ENCODE results near the gene TULP4. TPM values are rescaled to one million over a fixed set of nuclear protein-coding genes. Genes with fewer than 3 reads are reported as not detected.
"Not testable (repeated sequence)": the region's sequence is repeated elsewhere in the genome, so short reads cannot be mapped to it uniquely, and the experiment has no call there.

TULP4 gene
- total RNA-seq, 4 donors from 2014 or later: 59.8 to 99.2 (median 88.6) TPM

DNA sequence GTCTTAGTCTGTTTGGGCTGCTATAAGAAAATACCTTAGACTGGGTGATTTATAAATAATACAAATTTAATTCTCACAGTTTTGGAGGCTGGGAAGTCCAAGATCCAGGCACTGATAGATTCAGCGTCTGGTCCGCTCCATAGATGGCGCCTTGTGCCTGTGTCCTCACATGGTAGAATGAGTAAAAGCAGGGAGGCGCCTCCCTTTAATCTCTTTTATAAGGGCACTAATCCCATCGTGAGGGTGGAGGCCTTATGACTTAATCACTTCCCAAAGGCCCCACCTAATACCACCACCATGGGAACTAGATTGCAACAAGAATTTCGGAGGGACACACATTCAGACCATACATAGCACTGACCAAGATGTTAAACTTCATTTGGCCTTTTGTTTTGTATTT, 156.4 kb downstream of the TULP4 start:
- Histone ChIP-seq H3K4me1 (peaks cover 0 to 3% of the 10 kb centered on the region in 2 donors), H3K27me3 (no peaks in the 10 kb centered on the region), H3K9me3 (no peaks in the 10 kb centered on the region), H3K36me3 (no peaks in the 10 kb centered on the region), H3K27ac (no peak overlapping the region), H3K4me3 (no peak overlapping the region)
- intact Hi-C loops (cut with DNase I; ENCODE audit: low total_unique reads) (no loop called here), in situ Hi-C loops (cut with MboI; ENCODE audit: low sequenced_read_pairs in 4 of 4) (no loop called here)
- DNase-seq (no peak), ATAC-seq (no peak)
- TF ChIP-seq, protein P1, sequence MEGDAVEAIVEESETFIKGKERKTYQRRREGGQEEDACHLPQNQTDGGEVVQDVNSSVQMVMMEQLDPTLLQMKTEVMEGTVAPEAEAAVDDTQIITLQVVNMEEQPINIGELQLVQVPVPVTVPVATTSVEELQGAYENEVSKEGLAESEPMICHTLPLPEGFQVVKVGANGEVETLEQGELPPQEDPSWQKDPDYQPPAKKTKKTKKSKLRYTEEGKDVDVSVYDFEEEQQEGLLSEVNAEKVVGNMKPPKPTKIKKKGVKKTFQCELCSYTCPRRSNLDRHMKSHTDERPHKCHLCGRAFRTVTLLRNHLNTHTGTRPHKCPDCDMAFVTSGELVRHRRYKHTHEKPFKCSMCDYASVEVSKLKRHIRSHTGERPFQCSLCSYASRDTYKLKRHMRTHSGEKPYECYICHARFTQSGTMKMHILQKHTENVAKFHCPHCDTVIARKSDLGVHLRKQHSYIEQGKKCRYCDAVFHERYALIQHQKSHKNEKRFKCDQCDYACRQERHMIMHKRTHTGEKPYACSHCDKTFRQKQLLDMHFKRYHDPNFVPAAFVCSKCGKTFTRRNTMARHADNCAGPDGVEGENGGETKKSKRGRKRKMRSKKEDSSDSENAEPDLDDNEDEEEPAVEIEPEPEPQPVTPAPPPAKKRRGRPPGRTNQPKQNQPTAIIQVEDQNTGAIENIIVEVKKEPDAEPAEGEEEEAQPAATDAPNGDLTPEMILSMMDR (IDR thresholded peaks at IDR 0.05 in 4 of 5, conservative IDR thresholded peaks at IDR 0.05 in 1 of 5): no peak
- TF ChIP-seq POLR2A (IDR thresholded peaks at IDR 0.05): no peak

DNA sequence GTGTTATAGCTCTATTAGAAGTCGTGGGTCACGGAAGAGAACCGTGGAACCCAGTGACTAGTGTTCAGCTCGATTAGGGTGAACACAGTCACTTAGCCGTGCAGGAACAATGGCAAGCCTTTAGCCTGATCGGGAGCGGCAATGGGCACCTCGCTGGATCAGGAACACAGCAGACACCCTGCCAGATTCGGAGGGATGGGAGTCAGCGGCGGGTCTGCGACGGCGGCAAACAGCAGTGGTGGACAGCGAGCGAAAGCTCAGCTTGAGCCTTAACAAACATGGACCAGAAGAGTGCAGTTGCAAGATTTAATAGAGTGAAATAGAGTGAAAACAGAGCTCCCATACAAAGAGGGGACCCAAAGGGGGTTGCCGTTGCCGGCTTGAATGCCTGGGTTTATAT, 157.8 kb downstream of the TULP4 start:
- intact Hi-C loops (cut with DNase I; ENCODE audit: low total_unique reads); DNase-seq; in situ Hi-C loops (cut with MboI; ENCODE audit: low sequenced_read_pairs in 4 of 4); H3K36me3 ChIP-seq; H3K4me1 ChIP-seq; H3K27ac ChIP-seq; ATAC-seq; H3K27me3 ChIP-seq; H3K4me3 ChIP-seq; H3K9me3 ChIP-seq: not testable (repeated sequence)

GRCh38 chr6:158471339-158471738, 159.1 kb downstream of the TULP4 start:
- H3K27me3 ChIP-seq: no peaks in the 10 kb centered on the region
- no peaks in the 10 kb centered on the region for H3K9me3 ChIP-seq
- ATAC-seq: no peak
- H3K36me3 ChIP-seq: peaks cover 0 to under 1% of the 10 kb centered on the region in 2 donors
- no peak for DNase-seq
- no peak overlapping the region for H3K27ac ChIP-seq
- no peaks in the 10 kb centered on the region for H3K4me1 ChIP-seq
- intact Hi-C loops (cut with DNase I; ENCODE audit: low total_unique reads): no loop called here
- no peak overlapping the region for H3K4me3 ChIP-seq
- TF ChIP-seq, protein P1 (IDR thresholded peaks at IDR 0.05 in 4 of 5, conservative IDR thresholded peaks at IDR 0.05 in 1 of 5): no peak
- TF ChIP-seq POLR2A (IDR thresholded peaks at IDR 0.05): no peak
- in situ Hi-C loops (cut with MboI; ENCODE audit: low sequenced_read_pairs in 4 of 4): no loop called here

DNA sequence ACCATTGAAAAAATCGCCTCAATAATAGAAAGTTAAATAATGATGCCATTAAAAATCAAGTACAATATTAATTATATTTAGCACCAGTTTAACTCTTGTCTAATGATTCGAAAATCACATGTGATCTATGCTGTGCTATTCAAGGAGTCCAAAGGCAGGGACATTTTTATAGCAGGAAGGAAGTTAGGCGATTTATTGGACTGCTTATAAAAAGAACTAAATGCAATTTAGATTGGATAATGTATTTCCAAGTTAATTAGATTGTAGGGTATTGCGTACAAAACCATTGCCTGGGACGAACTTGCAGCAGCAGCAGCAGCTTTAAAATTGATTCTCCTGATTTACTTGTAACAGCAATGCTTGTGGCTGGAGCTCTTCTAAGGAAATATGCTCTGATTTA, 160.2 kb downstream of the TULP4 start:
- Histone ChIP-seq H3K4me1 (no peaks in the 10 kb centered on the region), H3K9me3 (no peaks in the 10 kb centered on the region), H3K27ac (no peak overlapping the region), H3K27me3 (no peaks in the 10 kb centered on the region), H3K4me3 (no peak overlapping the region), H3K36me3 (peaks cover 0 to 6% of the 10 kb centered on the region in 2 donors)
- intact Hi-C loops (cut with DNase I; ENCODE audit: low total_unique reads): no loop called here
- ATAC-seq (no peak), DNase-seq (no peak)
- TF ChIP-seq, protein P1 (IDR thresholded peaks at IDR 0.05 in 4 of 5, conservative IDR thresholded peaks at IDR 0.05 in 1 of 5): no peak
- TF ChIP-seq POLR2A (IDR thresholded peaks at IDR 0.05): no peak
- in situ Hi-C loops (cut with MboI; ENCODE audit: low sequenced_read_pairs in 4 of 4): no loop called here

DNA sequence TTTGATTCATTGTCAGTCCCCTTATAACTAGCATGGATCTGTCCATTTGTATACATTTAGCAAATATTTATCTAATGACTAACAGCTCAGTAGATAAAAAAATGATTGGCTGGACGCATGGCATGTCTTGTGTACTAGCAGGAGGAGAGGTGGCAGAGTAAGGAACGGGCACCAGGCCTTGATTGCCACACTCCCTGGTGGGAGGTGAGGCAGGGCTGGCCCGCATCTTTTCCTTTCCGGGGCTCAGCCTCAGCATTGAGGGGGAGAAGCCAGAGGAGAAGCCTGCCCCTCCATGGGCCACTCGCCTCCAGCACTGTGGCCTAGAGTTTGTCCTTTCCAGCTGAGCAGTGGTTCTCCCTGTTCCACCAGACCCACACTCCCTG, 162.7 kb downstream of the TULP4 start:
- Histone ChIP-seq H3K27ac (no peak overlapping the region), H3K4me3 (no peak overlapping the region), H3K9me3 (no peaks in the 10 kb centered on the region), H3K4me1 (no peaks in the 10 kb centered on the region), H3K36me3 (peaks cover 0 to 16% of the 10 kb centered on the region in 2 donors), H3K27me3 (no peaks in the 10 kb centered on the region)
- ATAC-seq: no peak
- in situ Hi-C loops (cut with MboI; ENCODE audit: low sequenced_read_pairs in 4 of 4): no loop called here
- TF ChIP-seq, protein P1 (IDR thresholded peaks at IDR 0.05 in 4 of 5, conservative IDR thresholded peaks at IDR 0.05 in 1 of 5): no peak
- TF ChIP-seq POLR2A (IDR thresholded peaks at IDR 0.05): no peak
- intact Hi-C loops (cut with DNase I; ENCODE audit: low total_unique reads): no loop called here
- no peak for DNase-seq

Data from gastrocnemius medialis (tissue), 4 donors.